GM21786 (cell line): Measurements from ENCODE around the gene TSR3.

ENCODE experiments used
- ATAC-seq: cut with Tn5 transposase; IDR thresholded peaks from one replicate; pipeline ENCODE4 v1.9.1; 2021; ENCODE audit not compliant: unreplicated experiment

The TSR3 gene

DNA sequence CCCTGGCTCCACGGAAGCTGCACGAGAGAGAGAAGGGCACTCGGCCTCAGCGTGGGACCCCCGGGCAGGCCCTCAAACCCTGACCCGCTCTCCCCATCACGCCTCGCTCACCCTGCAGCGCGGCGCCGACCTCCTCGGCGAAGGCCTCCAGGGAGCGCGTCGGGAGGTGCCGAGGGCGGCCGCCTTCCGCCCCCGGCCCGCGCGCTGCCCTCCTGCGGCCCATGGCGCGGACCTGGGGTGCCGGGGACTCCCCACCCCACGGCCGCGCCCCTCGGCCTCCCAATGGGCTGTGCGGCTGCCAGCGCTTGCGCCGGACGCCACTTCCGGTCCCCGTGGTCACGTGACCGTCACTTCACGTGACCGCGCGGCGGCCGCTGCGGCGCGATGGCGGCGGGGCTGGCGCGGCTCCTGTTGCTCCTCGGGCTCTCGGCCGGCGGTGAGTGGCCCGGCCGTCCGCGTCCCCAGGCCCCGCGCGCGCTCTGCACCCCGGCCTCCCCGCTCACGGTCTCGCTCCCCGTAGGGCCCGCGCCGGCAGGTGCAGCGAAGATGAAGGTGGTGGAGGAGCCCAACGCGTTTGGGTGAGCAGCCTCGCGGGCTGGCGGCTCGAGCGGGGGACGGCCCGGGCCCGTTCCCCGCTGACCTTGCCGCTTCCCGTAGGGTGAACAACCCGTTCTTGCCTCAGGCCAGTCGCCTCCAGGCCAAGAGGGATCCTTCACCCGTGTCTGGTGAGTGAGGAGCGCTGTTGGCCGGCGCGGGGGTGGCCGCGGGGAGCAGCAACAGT lies at the start of gene TSR3, which contains the start of gene GNPTG:
TSS of gene TSR3 (minus strand) at position 297 of the 781 bp plus-strand sequence. CDS start at position 223, 74 bp downstream.
TSS of gene GNPTG (plus strand) at position 350 of the 781 bp plus-strand sequence. CDS start at position 385, 35 bp downstream.
- ATAC-seq = peak; percentile 56

- no peak for ATAC-seq
Measured at GRCh38 chr16:1401061-1401757, 49.5 kb upstream of the TSR3 start.

- no peak for ATAC-seq
Measured at GRCh38 chr16:1398826-1399581, 47.3 kb upstream of the TSR3 start.

GRCh38 chr16:1398351-1398750 lies 46.7 kb upstream of the TSR3 start:
- no peak for ATAC-seq

DNA sequence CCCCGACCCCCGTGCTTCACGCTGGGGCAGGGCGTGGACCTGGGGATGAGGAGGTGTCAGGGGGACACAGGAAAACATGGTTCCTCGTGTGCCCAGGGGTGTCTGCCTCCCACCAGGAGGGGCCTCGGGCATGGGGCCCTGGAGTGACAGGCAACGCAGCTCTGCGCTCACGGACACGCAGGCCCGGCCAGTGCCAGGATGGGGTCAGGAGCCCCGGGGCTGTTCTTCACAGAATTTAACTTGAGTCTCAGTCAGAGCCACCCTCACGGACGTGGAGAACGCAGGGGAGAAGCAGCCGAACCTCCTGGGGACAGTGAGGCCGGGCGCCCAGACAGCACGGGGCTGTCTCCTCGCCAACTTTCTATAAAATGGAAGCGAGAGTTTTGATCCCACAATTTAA lies 46.1 kb upstream of the TSR3 start:
- ATAC-seq = no peak

GRCh38 chr16:1395444-1396031 lies 43.9 kb upstream of the TSR3 start:
- no peak for ATAC-seq

GRCh38 chr16:1394367-1394951 lies 42.8 kb upstream of the TSR3 start:
- ATAC-seq = no peak

DNA sequence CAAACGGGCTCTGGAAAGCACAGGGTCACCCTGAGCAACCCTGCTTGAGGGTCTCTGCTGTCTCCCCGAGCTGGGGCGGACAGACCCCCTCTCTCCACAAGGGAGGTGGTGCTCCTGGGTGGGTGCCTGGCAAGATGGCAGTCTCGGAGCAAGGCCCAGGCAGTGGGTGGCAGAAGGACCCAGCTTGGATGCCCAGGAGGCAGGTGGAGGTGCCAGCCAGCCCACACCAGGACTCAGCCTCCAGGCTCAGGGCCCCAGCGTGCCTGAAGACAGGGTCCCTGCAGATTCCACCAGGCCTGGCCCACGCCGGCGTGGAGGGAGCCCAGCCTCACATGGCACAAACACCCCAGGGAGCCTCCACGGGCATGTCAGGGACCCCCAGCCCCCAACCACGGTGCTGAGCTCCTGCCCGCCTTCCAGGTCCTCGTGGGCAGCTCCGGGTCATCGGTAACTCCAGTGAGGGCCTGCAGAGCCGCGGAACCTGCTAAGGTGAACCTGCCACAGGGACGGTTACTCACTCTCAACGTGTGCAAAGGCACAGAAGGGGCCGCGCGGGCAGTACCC lies 42.0 kb upstream of the TSR3 start:
- no peak for ATAC-seq

DNA sequence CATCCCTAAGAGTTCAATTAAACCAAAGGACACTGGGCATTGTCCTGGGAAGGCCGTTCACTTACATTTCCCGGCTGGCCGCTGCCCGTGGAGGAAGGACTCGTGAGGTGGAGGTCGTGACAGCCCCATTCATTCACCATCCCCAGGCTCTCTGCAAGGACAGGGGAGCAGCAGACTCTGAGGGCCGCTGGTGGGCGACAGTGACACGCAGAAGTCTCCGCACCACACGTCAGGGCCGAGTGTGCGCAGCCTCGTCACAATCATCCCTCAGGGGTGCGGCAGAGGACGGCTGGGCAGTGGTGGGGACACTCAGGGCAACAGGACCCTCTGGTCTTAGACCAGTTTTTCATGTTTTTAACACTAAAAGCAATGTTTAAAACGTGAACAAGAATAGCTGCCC lies 41.1 kb upstream of the TSR3 start:
- ATAC-seq = no peak

GRCh38 chr16:1390239-1390779 lies 38.6 kb upstream of the TSR3 start:
- no peak for ATAC-seq

DNA sequence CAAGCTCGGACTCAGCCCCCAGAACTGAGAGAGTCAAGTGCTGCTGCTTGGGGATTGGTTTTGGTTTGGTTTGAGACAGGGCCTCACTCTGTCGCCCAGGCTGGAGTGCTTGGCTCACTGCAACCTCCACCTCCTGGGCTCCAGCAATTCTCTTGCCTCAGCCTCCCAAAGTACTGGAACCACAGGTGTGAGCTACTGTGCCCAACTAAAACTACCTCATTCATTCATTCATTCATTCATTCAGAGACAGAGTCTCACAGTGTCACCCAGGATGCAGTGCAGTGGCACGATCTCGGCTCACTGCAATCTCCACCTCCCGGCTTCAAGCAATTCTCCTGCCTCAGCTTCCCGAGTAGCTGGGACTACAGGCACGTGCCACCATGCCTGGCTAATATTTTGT lies 38.1 kb upstream of the TSR3 start:
- no peak for ATAC-seq

DNA sequence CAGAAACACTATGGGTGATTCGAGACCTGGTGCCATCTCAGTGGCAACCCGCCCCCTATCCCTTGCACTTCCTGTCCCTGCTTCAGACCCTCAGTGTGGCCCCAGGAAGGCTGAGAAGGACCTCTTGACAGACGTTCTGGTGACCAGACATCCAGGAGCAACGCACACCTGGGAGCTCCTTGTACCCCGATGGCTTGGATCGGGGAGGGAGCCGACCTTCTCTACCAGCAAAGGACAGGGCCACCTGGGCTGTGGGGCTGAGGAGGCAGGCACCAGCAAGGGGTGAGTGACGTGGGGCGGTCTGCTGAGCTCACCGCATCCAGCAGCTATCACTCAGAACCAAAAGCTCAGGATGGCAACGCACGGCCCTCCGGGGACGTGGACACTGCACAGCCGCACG lies 35.7 kb upstream of the TSR3 start:
- no peak for ATAC-seq

GRCh38 chr16:1385232-1385631 lies 33.6 kb upstream of the TSR3 start:
- no peak for ATAC-seq

- no peak for ATAC-seq
Measured at GRCh38 chr16:1383556-1383955, 31.9 kb upstream of the TSR3 start.

GRCh38 chr16:1381612-1382406 lies 30.1 kb upstream of the TSR3 start:
- ATAC-seq = no peak

DNA sequence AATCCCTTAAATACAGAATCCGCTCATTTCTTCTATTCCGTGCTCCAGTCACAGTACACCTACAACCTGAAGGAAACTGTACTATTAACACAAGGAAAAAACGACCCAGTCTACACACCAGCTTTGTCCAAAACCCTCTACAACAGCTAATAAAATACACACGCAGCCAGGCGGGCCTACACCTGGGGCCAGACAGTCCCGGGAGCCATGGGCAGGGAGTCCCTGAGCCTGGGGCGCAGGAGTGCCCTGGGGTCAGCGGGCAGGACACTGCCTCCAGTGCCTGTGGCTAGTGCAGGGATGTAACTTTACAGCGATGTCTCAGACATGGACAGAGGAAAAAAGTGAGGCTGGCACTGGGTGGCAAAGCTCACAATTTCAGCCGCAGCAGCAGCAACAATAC lies 28.5 kb upstream of the TSR3 start:
- ATAC-seq = no peak

GRCh38 chr16:1379304-1380076 lies 27.8 kb upstream of the TSR3 start:
- ATAC-seq = no peak

GRCh38 chr16:1378804-1379303 lies 27.2 kb upstream of the TSR3 start:
- ATAC-seq = no peak
